Measurements from ENCODE around the gene MAGEB17.

DNA sequence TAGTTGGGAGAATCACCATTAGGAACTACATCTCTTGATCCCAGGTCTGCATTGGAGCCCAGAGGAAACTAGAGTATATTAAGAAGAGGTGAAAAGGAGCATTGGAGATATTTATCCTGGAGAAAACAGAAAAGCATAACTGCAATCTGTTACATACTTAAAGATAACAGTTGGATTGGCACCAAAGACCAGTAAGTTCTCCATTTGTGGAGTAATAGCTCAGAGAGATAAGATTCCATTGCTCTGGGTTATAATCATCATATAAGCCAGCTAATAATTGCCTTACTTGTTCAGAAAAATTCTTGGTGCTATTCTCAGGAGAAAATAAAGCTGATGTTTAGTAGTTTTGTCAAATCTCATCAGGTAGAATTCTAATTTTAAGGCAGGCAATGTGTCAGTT is 23.3 kb upstream of the MAGEB17 start:
- TF ChIP-seq, protein P1, sequence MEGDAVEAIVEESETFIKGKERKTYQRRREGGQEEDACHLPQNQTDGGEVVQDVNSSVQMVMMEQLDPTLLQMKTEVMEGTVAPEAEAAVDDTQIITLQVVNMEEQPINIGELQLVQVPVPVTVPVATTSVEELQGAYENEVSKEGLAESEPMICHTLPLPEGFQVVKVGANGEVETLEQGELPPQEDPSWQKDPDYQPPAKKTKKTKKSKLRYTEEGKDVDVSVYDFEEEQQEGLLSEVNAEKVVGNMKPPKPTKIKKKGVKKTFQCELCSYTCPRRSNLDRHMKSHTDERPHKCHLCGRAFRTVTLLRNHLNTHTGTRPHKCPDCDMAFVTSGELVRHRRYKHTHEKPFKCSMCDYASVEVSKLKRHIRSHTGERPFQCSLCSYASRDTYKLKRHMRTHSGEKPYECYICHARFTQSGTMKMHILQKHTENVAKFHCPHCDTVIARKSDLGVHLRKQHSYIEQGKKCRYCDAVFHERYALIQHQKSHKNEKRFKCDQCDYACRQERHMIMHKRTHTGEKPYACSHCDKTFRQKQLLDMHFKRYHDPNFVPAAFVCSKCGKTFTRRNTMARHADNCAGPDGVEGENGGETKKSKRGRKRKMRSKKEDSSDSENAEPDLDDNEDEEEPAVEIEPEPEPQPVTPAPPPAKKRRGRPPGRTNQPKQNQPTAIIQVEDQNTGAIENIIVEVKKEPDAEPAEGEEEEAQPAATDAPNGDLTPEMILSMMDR (IDR thresholded peaks at IDR 0.05) = no peak
- TF ChIP-seq POLR2AphosphoS5 (IDR thresholded peaks at IDR 0.05) (no peak), POLR2A (IDR thresholded peaks at IDR 0.05) (no peak)

All from breast epithelium (tissue), 3 donors.